OCI-LY3 (cell line): ENCODE measurements around the gene SNX27.
"Not testable (repeated sequence)": the region's sequence is repeated elsewhere in the genome, so short reads cannot be mapped to it uniquely, and the experiment has no call there.

Source experiments
- H2AFZ ChIP-seq: fragments of 200-600, 300-600 bp; shearing (Covaris generic); 2 replicates; pipeline ENCODE4 v1.6.0; 2014; ENCODE audit warnings: antibody characterized with exemption, low read depth, low read length
- H3K27ac ChIP-seq: fragments of 200-600, 300-600 bp; sonication (generic); 2 replicates; pipeline ENCODE4 v1.5.1; 2014; ENCODE audit warnings: mild to moderate bottlenecking, low read length, moderate library complexity, mixed read lengths
- H3K27me3 ChIP-seq: fragments of 200-600, 300-600 bp; sonication (generic); 2 replicates; pipeline ENCODE4 v1.6.1; 2014; ENCODE audit warnings: low read depth, low read length, mixed read lengths
- H3K36me3 ChIP-seq: fragments of 200-600, 300-600 bp; sonication (generic); replicated peaks from 2 replicates; pipeline ENCODE3; 2014; ENCODE audit warnings: low read depth, low read length, mixed read lengths
- H3K4me1 ChIP-seq: fragments of 300-600, 200-600 bp; sonication (generic); 2 replicates; pipeline ENCODE4 v1.6.1; 2014; ENCODE audit warnings: low read length, mixed read lengths
- H3K4me2 ChIP-seq: fragments of 200-600, 300-600 bp; sonication (generic); 2 replicates; pipeline ENCODE4 v1.6.1; 2014; ENCODE audit warnings: low read length, mixed read lengths
- H3K4me3 ChIP-seq: fragments of 300-600, 200-600 bp; sonication (generic); 2 replicates; pipeline ENCODE4 v1.5.1; 2014; ENCODE audit warnings: antibody characterized with exemption, mild to moderate bottlenecking, low read length, moderate library complexity
- H3K79me2 ChIP-seq: fragments of 300-600, 200-600 bp; shearing (Covaris generic); 2 replicates; pipeline ENCODE4 v1.6.1; 2014; ENCODE audit warnings: mild to moderate bottlenecking, low read length, mixed read lengths
- H3K9ac ChIP-seq: fragments of 300-600, 200-600 bp; shearing (Covaris generic); 2 replicates; pipeline ENCODE4 v1.6.0; 2014; ENCODE audit warnings: mild to moderate bottlenecking, low read length, moderate library complexity
- H3K9me3 ChIP-seq: fragments of 200-600, 300-600 bp; shearing (Covaris generic); 2 replicates; pipeline ENCODE4 v1.6.1; 2014; ENCODE audit warnings: low read length, mixed read lengths; ENCODE audit not compliant: insufficient read depth
- H4K20me1 ChIP-seq: fragments of 200-600, 300-600 bp; sonication (generic); 2 replicates; pipeline ENCODE4 v1.6.1; 2016; ENCODE audit warnings: low read length, mixed read lengths; ENCODE audit not compliant: insufficient read depth
- CTCF ChIP-seq: fragments of 200-600, 300-600 bp; sonication (generic); IDR thresholded peaks from 2 replicates; pipeline ENCODE4 v1.5.1; 2014; ENCODE audit warnings: antibody characterized with exemption, low read length, low read depth
- EZH2phosphoT487 ChIP-seq: fragments of 200-600 bp; shearing (Covaris generic); IDR thresholded peaks from 2 replicates; pipeline ENCODE4 v1.6.1; 2018; ENCODE audit warnings: antibody characterized with exemption, mixed run types, low read depth

Gene SNX27

DNA sequence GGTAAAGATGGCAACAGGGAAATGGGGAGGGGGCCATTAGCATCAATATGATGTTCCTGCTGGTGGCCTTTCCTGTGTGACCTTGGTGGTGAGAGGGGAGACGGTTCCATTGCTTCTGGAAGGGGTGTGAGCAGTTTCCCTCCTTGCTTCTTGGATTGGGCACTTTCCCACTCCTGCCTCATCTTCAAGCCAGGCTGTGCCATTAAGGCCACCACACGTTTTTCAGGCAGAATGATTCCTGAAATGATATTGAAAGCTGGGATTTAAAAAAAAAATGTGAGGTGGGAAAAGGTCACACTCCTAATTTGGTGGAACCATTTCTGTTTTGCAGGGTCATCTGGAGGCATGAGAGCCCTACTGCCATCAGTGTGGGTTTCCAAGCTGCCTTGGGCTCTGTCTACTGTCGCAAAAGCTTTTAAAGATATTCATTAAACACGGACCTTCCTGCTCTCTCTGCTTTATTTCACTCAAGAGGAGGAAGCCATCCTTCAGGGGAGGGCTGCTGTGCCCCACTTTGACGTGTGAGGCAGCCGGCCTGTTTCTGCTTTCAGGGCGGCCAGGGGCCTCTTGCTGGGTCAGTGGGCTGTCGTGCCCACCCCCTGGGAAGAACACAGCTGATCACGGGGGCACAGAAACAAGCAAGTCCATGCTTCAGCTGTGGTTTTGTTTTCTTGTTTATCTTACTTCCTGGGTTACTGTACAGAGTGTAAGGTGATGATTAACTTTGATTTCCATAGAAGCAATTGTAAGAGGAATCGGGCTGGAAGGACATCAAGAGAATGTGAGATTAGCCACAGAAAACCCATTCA, 117.5 kb downstream of the SNX27 start:
- H3K4me2 ChIP-seq, result no peak overlapping the region
- H2AFZ ChIP-seq, result no peak overlapping the region
- H3K4me1 ChIP-seq, result no peaks in the 10 kb centered on the region
- no peak overlapping the region for H3K27ac ChIP-seq
- H3K79me2 ChIP-seq, result no peaks in the 10 kb centered on the region
- H3K9ac ChIP-seq, result no peak overlapping the region
- H3K36me3 ChIP-seq, result no peaks in the 10 kb centered on the region
- no peaks in the 10 kb centered on the region for H3K9me3 ChIP-seq
- no peak overlapping the region for H3K4me3 ChIP-seq
- peaks cover 18% of the 10 kb centered on the region for H3K27me3 ChIP-seq
- TF ChIP-seq CTCF, result no peak
- TF ChIP-seq EZH2phosphoT487, result no peak
- H4K20me1 ChIP-seq, result no peaks in the 10 kb centered on the region

DNA sequence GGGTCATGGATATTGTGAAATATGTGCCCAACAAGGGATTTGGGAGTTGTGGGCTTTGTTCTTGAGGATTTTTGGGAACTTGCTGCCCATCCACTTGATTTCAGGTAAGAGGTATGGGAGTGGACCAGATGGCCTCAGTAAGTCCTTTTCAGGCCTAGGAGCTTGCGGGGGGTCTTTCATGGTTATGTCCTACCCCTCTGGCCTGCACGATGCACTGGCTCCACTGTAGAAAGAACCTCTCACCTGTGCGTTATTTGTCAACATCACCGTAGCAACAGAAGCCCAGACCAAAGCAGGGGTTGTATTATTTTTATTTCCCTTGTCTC, 118.1 kb downstream of the SNX27 start:
- Histone ChIP-seq H2AFZ (no peak overlapping the region), H3K9ac (no peak overlapping the region), H3K36me3 (no peaks in the 10 kb centered on the region), H3K27ac (no peak overlapping the region), H4K20me1 (no peaks in the 10 kb centered on the region), H3K27me3 (peaks cover 16% of the 10 kb centered on the region), H3K4me2 (no peak overlapping the region), H3K9me3 (no peaks in the 10 kb centered on the region), H3K4me1 (no peaks in the 10 kb centered on the region), H3K79me2 (no peaks in the 10 kb centered on the region), H3K4me3 (no peak overlapping the region)
- TF ChIP-seq EZH2phosphoT487, result no peak
- TF ChIP-seq CTCF, result no peak

- Histone ChIP-seq H3K79me2 (no peaks in the 10 kb centered on the region), H3K27me3 (peaks cover 16% of the 10 kb centered on the region), H3K4me3 (no peak overlapping the region), H3K27ac (no peak overlapping the region), H3K9ac (no peak overlapping the region), H3K4me1 (no peaks in the 10 kb centered on the region), H3K36me3 (peaks cover 3% of the 10 kb centered on the region), H3K4me2 (no peak overlapping the region), H2AFZ (no peak overlapping the region), H3K9me3 (peaks cover 12% of the 10 kb centered on the region; the same call in 1 of the 2 replicates), H4K20me1 (no peaks in the 10 kb centered on the region)
- TF ChIP-seq EZH2phosphoT487 (no peak), CTCF (no peak)
These were observed 121.3 kb downstream of the SNX27 start for GRCh38 chr1:151733126-151733525.

DNA sequence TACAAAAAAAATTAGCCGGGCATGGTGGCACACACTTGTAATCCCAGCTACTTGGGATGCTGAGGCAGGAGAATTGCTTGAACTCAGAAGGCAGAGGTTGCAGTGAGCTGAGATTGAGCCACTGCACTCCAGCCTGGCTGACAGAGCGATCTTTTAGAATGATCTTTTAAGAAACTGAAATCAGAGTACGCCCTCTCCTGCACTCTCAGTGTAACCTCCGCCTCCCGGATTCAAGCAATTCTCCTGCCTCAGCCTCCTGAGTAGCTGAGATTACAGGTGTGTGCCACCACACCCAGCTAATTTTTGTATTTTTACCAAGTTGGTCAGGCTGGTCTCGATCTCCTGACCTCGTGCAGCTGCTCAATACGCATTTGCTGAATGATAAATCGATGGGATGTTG, 122.1 kb downstream of the SNX27 start:
- H3K36me3 ChIP-seq, H2AFZ ChIP-seq, H3K4me2 ChIP-seq, H3K4me1 ChIP-seq, H4K20me1 ChIP-seq, H3K79me2 ChIP-seq, H3K27ac ChIP-seq, H3K4me3 ChIP-seq, H3K9ac ChIP-seq: not testable (repeated sequence)
- peaks cover 13% of the 10 kb centered on the region; the same call in 1 of the 2 replicates for H3K9me3 ChIP-seq
- H3K27me3 ChIP-seq, result peaks cover 11% of the 10 kb centered on the region
